ENCODE results near the gene ATP4A.
A peak's percentile ranks its signal among the peaks of the same experiment; 100 is the strongest.

Gene ATP4A

GRCh38 chr19:35556846-35557538, 6.5 kb downstream of the ATP4A start:
- no peak for DNase-seq (ENCODE audit: low read depth)
- H3K4me3 ChIP-seq (ENCODE audit: control insufficient read depth, low read depth, low read length) = no peak overlapping the region
- TF ChIP-seq, protein P1, sequence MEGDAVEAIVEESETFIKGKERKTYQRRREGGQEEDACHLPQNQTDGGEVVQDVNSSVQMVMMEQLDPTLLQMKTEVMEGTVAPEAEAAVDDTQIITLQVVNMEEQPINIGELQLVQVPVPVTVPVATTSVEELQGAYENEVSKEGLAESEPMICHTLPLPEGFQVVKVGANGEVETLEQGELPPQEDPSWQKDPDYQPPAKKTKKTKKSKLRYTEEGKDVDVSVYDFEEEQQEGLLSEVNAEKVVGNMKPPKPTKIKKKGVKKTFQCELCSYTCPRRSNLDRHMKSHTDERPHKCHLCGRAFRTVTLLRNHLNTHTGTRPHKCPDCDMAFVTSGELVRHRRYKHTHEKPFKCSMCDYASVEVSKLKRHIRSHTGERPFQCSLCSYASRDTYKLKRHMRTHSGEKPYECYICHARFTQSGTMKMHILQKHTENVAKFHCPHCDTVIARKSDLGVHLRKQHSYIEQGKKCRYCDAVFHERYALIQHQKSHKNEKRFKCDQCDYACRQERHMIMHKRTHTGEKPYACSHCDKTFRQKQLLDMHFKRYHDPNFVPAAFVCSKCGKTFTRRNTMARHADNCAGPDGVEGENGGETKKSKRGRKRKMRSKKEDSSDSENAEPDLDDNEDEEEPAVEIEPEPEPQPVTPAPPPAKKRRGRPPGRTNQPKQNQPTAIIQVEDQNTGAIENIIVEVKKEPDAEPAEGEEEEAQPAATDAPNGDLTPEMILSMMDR (IDR thresholded peaks at IDR 0.05; ENCODE audit: control insufficient read depth, insufficient read depth, low read depth, low read length, missing control alignments) = no peak

- no peak overlapping the region for H3K4me3 ChIP-seq (ENCODE audit: control insufficient read depth, low read depth, low read length)
- TF ChIP-seq, protein P1 (IDR thresholded peaks at IDR 0.05; ENCODE audit: control insufficient read depth, insufficient read depth, low read depth, low read length, missing control alignments) = no peak
- DNase-seq (ENCODE audit: low read depth) = no peak
Measured at GRCh38 chr19:35556025-35556590, 7.3 kb downstream of the ATP4A start.

DNA sequence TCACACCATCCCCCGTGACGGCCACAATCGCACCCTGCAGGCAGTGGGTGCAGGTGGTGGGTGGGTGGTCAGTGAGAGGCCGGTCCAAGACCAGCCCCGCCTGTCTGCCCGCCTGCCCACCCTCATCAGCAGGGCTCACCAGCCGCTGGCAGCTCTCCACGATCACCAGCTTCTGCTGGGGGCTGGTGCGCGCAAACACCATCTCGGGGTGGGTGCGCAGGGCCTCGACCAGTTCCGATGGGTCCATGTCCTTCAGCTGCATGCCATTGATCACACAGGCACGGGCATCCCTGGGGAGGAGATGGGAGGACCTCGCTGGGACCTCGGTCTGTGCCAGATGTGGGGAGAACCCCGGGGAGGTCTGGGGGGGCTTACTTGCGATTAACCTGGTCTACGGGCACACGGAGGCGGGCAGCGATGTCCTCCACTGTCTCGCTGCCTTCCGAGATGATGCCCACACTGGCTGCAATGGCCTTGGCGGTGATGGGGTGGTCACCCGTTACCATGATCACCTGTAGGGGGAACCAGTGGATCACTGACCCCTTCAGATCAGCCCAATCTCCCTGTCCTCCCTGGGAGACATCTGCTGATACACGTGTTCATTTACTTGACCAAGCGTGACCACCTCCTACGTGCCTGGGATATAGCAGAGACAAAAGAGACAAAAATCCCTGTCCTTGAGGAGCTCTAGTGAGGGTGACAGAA, 8.0 kb downstream of the ATP4A start:
- TF ChIP-seq, protein P1 (IDR thresholded peaks at IDR 0.05; ENCODE audit: control insufficient read depth, insufficient read depth, low read depth, low read length, missing control alignments) = peak; percentile 32
- H3K4me3 ChIP-seq (ENCODE audit: control insufficient read depth, low read depth, low read length) = no peak overlapping the region
- no peak for DNase-seq (ENCODE audit: low read depth)

DNA sequence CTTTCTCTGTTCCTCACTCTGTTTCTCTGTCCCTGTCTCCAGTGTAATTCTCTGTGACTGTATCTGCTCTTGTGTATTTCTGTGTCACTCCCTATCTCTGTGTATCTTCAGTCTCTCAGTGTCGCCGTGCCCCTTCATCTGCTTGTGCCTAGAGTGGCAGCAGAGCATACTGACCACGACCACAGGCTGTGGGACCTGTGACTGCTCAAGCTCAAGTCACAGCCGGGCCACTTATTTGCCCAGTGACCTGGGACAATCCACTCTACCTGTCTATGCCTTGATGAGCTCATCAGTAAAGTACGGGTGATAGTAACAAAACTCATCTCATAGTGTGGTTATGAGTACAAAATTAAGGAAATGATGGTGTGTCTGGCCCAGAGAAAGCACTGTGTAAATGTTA, 9.4 kb downstream of the ATP4A start:
- no peak for DNase-seq (ENCODE audit: low read depth)
- H3K4me3 ChIP-seq (ENCODE audit: control insufficient read depth, low read depth, low read length) = no peak overlapping the region
- TF ChIP-seq, protein P1 (IDR thresholded peaks at IDR 0.05; ENCODE audit: control insufficient read depth, insufficient read depth, low read depth, low read length, missing control alignments) = no peak

GRCh38 chr19:35553385-35554000, 10.0 kb downstream of the ATP4A start:
- no peak overlapping the region for H3K4me3 ChIP-seq (ENCODE audit: control insufficient read depth, low read depth, low read length)
- TF ChIP-seq, protein P1 (IDR thresholded peaks at IDR 0.05; ENCODE audit: control insufficient read depth, insufficient read depth, low read depth, low read length, missing control alignments) = no peak
- DNase-seq (ENCODE audit: low read depth) = no peak

GRCh38 chr19:35552534-35553384, 10.7 kb downstream of the ATP4A start:
- DNase-seq (ENCODE audit: low read depth) = no peak
- no peak overlapping the region for H3K4me3 ChIP-seq (ENCODE audit: control insufficient read depth, low read depth, low read length)
- TF ChIP-seq, protein P1 (IDR thresholded peaks at IDR 0.05; ENCODE audit: control insufficient read depth, insufficient read depth, low read depth, low read length, missing control alignments) = no peak
